ENCODE data around the gene PTPRK. TPM values are rescaled to one million over a fixed set of nuclear protein-coding genes. Genes with fewer than 3 reads are reported as not detected.
A peak's percentile ranks its signal among the peaks of the same experiment; 100 is the strongest.

PTPRK gene
- total RNA-seq, 2 donors from 2014 or later = 33.7 to 36.0 TPM

- H3K27ac ChIP-seq = peak overlapping the region in 1 of 2 donors; percentile 53
- H3K4me1 ChIP-seq (ENCODE audit: control insufficient read depth in 1 of 2, low read depth in 2 of 2) = peaks cover 20 to 39% of the 10 kb centered on the region in 2 donors
- TF ChIP-seq CTCF (IDR thresholded peaks at IDR 0.05) = no peak
- H3K27me3 ChIP-seq (replicated peaks; ENCODE audit: insufficient read depth) = no peaks in the 10 kb centered on the region
- peak overlapping the region; percentile 20 for H3K4me3 ChIP-seq
- ATAC-seq (ENCODE audit: insufficient number of reproducible peaks, low FRiP score, low read depth) (peak; percentile 59), DNase-seq (ENCODE audit: low spot score) (no peak)
- no peaks in the 10 kb centered on the region for H3K36me3 ChIP-seq
- H3K9me3 ChIP-seq = no peaks in the 10 kb centered on the region
These were observed 94.5 kb downstream of the PTPRK start for GRCh38 chr6:128425856-128426255.

- Histone ChIP-seq H3K9me3 (no peaks in the 10 kb centered on the region), H3K27ac (peak overlapping the region in 1 of 2 donors; percentile 25), H3K4me3 (no peak overlapping the region), H3K27me3 (replicated peaks; ENCODE audit: insufficient read depth) (no peaks in the 10 kb centered on the region), H3K4me1 (ENCODE audit: control insufficient read depth in 1 of 2, low read depth in 2 of 2) (peaks cover 20 to 41% of the 10 kb centered on the region in 2 donors), H3K36me3 (no peaks in the 10 kb centered on the region)
- DNase-seq (ENCODE audit: low spot score) (no peak), ATAC-seq (ENCODE audit: insufficient number of reproducible peaks, low FRiP score, low read depth) (no peak)
- TF ChIP-seq CTCF (IDR thresholded peaks at IDR 0.05) = no peak
These were observed 97.5 kb downstream of the PTPRK start for GRCh38 chr6:128422871-128423270.

- peaks cover 19 to 43% of the 10 kb centered on the region in 2 donors for H3K4me1 ChIP-seq (ENCODE audit: control insufficient read depth in 1 of 2, low read depth in 2 of 2)
- H3K9me3 ChIP-seq = no peaks in the 10 kb centered on the region
- H3K27me3 ChIP-seq (replicated peaks; ENCODE audit: insufficient read depth) = no peaks in the 10 kb centered on the region
- DNase-seq (ENCODE audit: low spot score) (no peak), ATAC-seq (ENCODE audit: insufficient number of reproducible peaks, low FRiP score, low read depth) (no peak)
- TF ChIP-seq CTCF (IDR thresholded peaks at IDR 0.05) = no peak
- no peak overlapping the region for H3K27ac ChIP-seq
- no peak overlapping the region for H3K4me3 ChIP-seq
- H3K36me3 ChIP-seq = no peaks in the 10 kb centered on the region
These were observed 98.2 kb downstream of the PTPRK start for GRCh38 chr6:128422200-128422599.

GRCh38 chr6:128421788-128422187 is 98.6 kb downstream of the PTPRK start:
- H3K4me3 ChIP-seq = no peak overlapping the region
- H3K4me1 ChIP-seq (ENCODE audit: control insufficient read depth in 1 of 2, low read depth in 2 of 2) = peaks cover 15 to 41% of the 10 kb centered on the region in 2 donors
- H3K27ac ChIP-seq = no peak overlapping the region
- H3K27me3 ChIP-seq (replicated peaks; ENCODE audit: insufficient read depth) = no peaks in the 10 kb centered on the region
- TF ChIP-seq CTCF (IDR thresholded peaks at IDR 0.05) = no peak
- ATAC-seq (ENCODE audit: insufficient number of reproducible peaks, low FRiP score, low read depth) (no peak), DNase-seq (ENCODE audit: low spot score) (no peak)
- no peaks in the 10 kb centered on the region for H3K36me3 ChIP-seq
- H3K9me3 ChIP-seq = no peaks in the 10 kb centered on the region

- TF ChIP-seq CTCF (IDR thresholded peaks at IDR 0.05) = no peak
- DNase-seq (ENCODE audit: low spot score) (no peak), ATAC-seq (ENCODE audit: insufficient number of reproducible peaks, low FRiP score, low read depth) (no peak)
- H3K36me3 ChIP-seq = no peaks in the 10 kb centered on the region
- no peaks in the 10 kb centered on the region for H3K27me3 ChIP-seq (replicated peaks; ENCODE audit: insufficient read depth)
- no peak overlapping the region for H3K27ac ChIP-seq
- peaks cover under 1 to 19% of the 10 kb centered on the region in 2 donors for H3K4me1 ChIP-seq (ENCODE audit: control insufficient read depth in 1 of 2, low read depth in 2 of 2)
- peak overlapping the region; percentile 47 for H3K4me3 ChIP-seq
- H3K9me3 ChIP-seq = no peaks in the 10 kb centered on the region
These were observed 102.7 kb downstream of the PTPRK start for GRCh38 chr6:128417698-128418097.

Measured in thoracic aorta (tissue), 2 donors.